CD14-positive monocyte (primary cell): Measurements from ENCODE around the gene FAM221B. TPM values are rescaled to one million over a fixed set of nuclear protein-coding genes. Genes with fewer than 3 reads are reported as not detected.
A peak's percentile ranks its signal among the peaks of the same experiment; 100 is the strongest.

Experiments used
- DNase-seq, 3 donors: peaks; one replicate each; pipeline ENCODE4 v3.0.0-alpha.2; 2011 to 2022
- H2AFZ ChIP-seq: 2 replicates; pipeline ENCODE4 v1.6.0; 2012; ENCODE audit warnings: mild to moderate bottlenecking, low read depth, low read length, inconsistent platforms; ENCODE audit not compliant: insufficient read depth, poor library complexity, severe bottlenecking
- H3K27ac ChIP-seq, 2 donors: 1 replicate in 1 of 2; 2 replicates in 1 of 2; pipeline ENCODE4 v1.5.1; 2012 to 2013; ENCODE audit warnings: low read length in 2 of 2, control low read depth in 1 of 2, inconsistent platforms in 1 of 2, low read depth in 1 of 2, mild to moderate bottlenecking in 1 of 2
- H3K27me3 ChIP-seq, 2 donors: one replicate each; pipeline versions ENCODE4 v1.6.0 to v1.6.1; 2011 to 2013; ENCODE audit warnings: low read length in 2 of 2; ENCODE audit not compliant: control insufficient read depth in 2 of 2, insufficient read depth in 2 of 2
- H3K36me3 ChIP-seq, 2 donors: replicated peaks in 1 of 2; 1 replicate in 1 of 2; 2 replicates in 1 of 2; pipeline versions ENCODE4 v1.5.1 to v1.6.1; 2012 to 2013; ENCODE audit warnings: low read length in 2 of 2, control low read depth in 1 of 2, inconsistent platforms in 1 of 2, mild to moderate bottlenecking in 1 of 2; ENCODE audit not compliant: insufficient read depth in 2 of 2, control insufficient read depth in 1 of 2
- H3K4me1 ChIP-seq, 2 donors: 1 replicate in 1 of 2; 2 replicates in 1 of 2; pipeline versions ENCODE4 v1.5.1 to v1.6.1; 2012 to 2013; ENCODE audit warnings: low read length in 2 of 2, control low read depth in 1 of 2, inconsistent platforms in 1 of 2, mild to moderate bottlenecking in 1 of 2, moderate library complexity in 1 of 2; ENCODE audit not compliant: insufficient read depth in 2 of 2, control insufficient read depth in 1 of 2
- H3K4me2 ChIP-seq: replicated peaks from 2 replicates; pipeline ENCODE3; 2012; ENCODE audit warnings: low read length, moderate library complexity, mild to moderate bottlenecking; ENCODE audit not compliant: poor library complexity, severe bottlenecking; ENCODE audit errors: extremely low read depth
- H3K4me3 ChIP-seq, 3 experiments: fragments of 200-600 bp in 1 of 3; sonication (generic) in 1 of 3; replicated peaks in 1 of 3; 1 replicate in 2 of 3; 2 replicates in 1 of 3; pipeline ENCODE4 v1.5.1; 2011 to 2013; ENCODE audit warnings: low read length in 3 of 3, mild to moderate bottlenecking in 3 of 3, control low read depth in 2 of 3, low read depth in 2 of 3, inconsistent platforms in 1 of 3, moderate library complexity in 1 of 3
- H3K79me2 ChIP-seq: 2 replicates; pipeline ENCODE4 v1.6.0; 2012; ENCODE audit warnings: mild to moderate bottlenecking, control low read depth, inconsistent platforms, low read length, moderate library complexity; ENCODE audit not compliant: insufficient read depth
- H3K9ac ChIP-seq: 2 replicates; pipeline ENCODE4 v1.6.0; 2017; ENCODE audit warnings: low read length, mild to moderate bottlenecking; ENCODE audit not compliant: insufficient read depth, poor library complexity, severe bottlenecking
- H3K9me3 ChIP-seq, 2 donors: replicated peaks in 1 of 2; 1 replicate in 1 of 2; 2 replicates in 1 of 2; pipeline versions ENCODE4 v1.5.1 to v1.6.1; 2012 to 2013; ENCODE audit warnings: low read length in 2 of 2, control low read depth in 1 of 2; ENCODE audit not compliant: control insufficient read depth in 1 of 2, insufficient read depth in 1 of 2
- H4K20me1 ChIP-seq: 2 replicates; pipeline ENCODE4 v1.6.0; 2012; ENCODE audit warnings: mild to moderate bottlenecking, low read length, control low read depth, moderate library complexity; ENCODE audit not compliant: insufficient read depth
- H3K27ac Mint-ChIP-seq, 7 donors: one replicate each; pipeline ENCODE4 v1.8.0; 2020; ENCODE audit warnings: mild to moderate bottlenecking in 7 of 7, mixed read lengths in 7 of 7, moderate library complexity in 6 of 7, inconsistent platforms in 2 of 7
- H3K27me3 Mint-ChIP-seq, 3 donors: one replicate each; pipeline ENCODE4 v1.8.0; 2021 to 2022; ENCODE audit warnings: low read depth in 3 of 3, mild to moderate bottlenecking in 3 of 3, mixed read lengths in 3 of 3, moderate library complexity in 3 of 3, inconsistent platforms in 1 of 3
- H3K36me3 Mint-ChIP-seq, 2 donors: one replicate each; pipeline ENCODE4 v1.8.0; 2020; ENCODE audit warnings: mixed read lengths in 2 of 2, inconsistent platforms in 1 of 2, mild to moderate bottlenecking in 1 of 2
- H3K4me1 Mint-ChIP-seq: one replicate; pipeline ENCODE4 v1.8.0; 2020; ENCODE audit warnings: mild to moderate bottlenecking, mixed read lengths
- H3K4me3 Mint-ChIP-seq, 2 donors: one replicate each; pipeline ENCODE4 v1.8.0; 2020; ENCODE audit warnings: mild to moderate bottlenecking in 2 of 2, mixed read lengths in 2 of 2, moderate library complexity in 1 of 2
- H3K9me3 Mint-ChIP-seq, 7 donors: one replicate each; pipeline ENCODE4 v1.8.0; 2020 to 2022; ENCODE audit warnings: mixed read lengths in 7 of 7, mild to moderate bottlenecking in 6 of 7, moderate library complexity in 6 of 7, inconsistent platforms in 2 of 7
- CTCF ChIP-seq: fragments of 200-600 bp; IDR thresholded peaks from one replicate; pipeline ENCODE4 v1.8.0; 2022; ENCODE audit warnings: antibody characterized with exemption, mild to moderate bottlenecking
- WGBS: methylation state at CpG from one replicate; pipeline ENCODE4 v1.1.5; 2013; ENCODE audit warnings: missing lambda C conversion rate; ENCODE audit not compliant: insufficient coverage; 5-methylcytosine and 5-hydroxymethylcytosine counted together
- intact Hi-C, 2 donors: fragments of 100-400 bp; cut with micrococcal nuclease; formaldehyde crosslinking; loops; one replicate each; pipeline versions ENCODE4 v1.15.0 to v1.15.1; 2023
- polyA plus RNA-seq, 3 donors: library from polyadenylated mRNA; depleted of rRNA in 1 of 3; unstranded in 2 of 3; stranded (reverse) in 1 of 3; fragments of 300-500 nt in 2 of 3; fragments of >200 nt in 1 of 3; fragmentation: Illumina TruSeq in 2 of 3; gene quantifications; 1 replicate in 2 of 3; 2 replicates in 1 of 3; pipeline ENCODE4 v1.2.3, GENCODE V29; 2012 to 2021

The FAM221B gene
- polyA plus RNA-seq, 3 donors, result 0.05 to 0.63 TPM; not detected in 1

DNA sequence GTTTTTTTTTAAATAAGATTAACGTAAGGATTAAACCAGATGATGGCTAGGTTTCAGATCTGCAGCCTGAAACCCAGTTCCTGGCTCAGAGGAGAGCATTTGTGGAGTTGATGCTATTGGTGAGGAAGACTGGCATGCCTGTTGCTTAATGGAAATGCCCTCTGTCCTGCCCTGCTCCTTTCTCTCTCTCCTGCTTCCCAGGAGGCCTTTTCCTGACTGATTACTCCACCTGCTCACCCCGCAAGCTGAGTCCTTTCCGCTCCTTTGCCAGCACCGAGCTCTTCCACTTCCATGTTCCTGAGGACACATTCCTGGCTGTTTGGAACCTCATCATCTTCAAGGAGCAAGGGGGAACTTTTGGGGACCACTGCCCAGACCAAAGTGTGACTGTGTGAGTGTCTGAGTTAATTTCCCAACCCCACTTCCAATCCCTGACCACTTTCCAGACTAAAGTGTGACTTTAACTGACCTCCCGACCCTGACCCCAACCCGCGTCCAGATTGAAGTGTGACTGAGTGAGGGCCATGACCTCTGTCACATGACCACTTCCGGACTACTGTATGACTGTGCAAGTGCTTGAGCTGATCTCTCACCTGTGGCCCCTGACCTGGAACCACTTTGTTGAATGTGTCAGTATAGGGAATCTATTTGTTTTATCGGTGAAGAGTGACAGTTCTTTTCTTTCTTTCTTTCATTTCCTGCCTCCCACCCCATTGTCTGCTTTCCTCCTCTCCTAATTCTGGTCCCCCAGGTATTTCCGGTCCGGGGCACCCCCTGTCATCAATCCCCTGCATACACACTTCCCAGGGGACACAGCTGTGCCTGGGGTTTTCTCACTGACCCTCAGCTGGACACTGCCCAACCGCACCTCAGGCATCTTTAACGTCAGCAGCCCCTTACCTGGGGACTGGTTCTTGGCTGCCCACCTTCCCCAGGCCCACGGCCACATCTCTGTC is 6.0 kb upstream of the FAM221B start:
- H3K27ac ChIP-seq, result peak overlapping the region in 1 of 2 donors; percentile 42
- H3K79me2 ChIP-seq, result peaks cover 4% of the 10 kb centered on the region
- no peaks in the 10 kb centered on the region for H3K9me3 ChIP-seq
- peak overlapping the region; percentile 67 for H3K4me2 ChIP-seq
- TF ChIP-seq CTCF, result no peak
- Mint-ChIP-seq H3K4me3 (peak overlapping the region in 1 of 2 donors; percentile 78), H3K36me3 (peaks cover 27 to 29% of the 10 kb centered on the region in 2 donors), H3K27ac (peak overlapping the region in 6 of 7 donors; percentile 30 to 93 (median 62)), H3K4me1 (peaks cover 85% of the 10 kb centered on the region), H3K27me3 (peaks cover 16 to 31% (median 18%) of the 10 kb centered on the region in 3 donors), H3K9me3 (peaks cover 0 to 2% (median 0%) of the 10 kb centered on the region in 7 donors)
- H3K27me3 ChIP-seq, result no peaks in the 10 kb centered on the region
- WGBS, result 86% methylated on average over 11 of the region's 14 CpGs
- no peaks in the 10 kb centered on the region for H3K36me3 ChIP-seq
- no peak overlapping the region for H3K9ac ChIP-seq
- H2AFZ ChIP-seq, result no peak overlapping the region
- H4K20me1 ChIP-seq, result no peaks in the 10 kb centered on the region
- H3K4me1 ChIP-seq, result peaks cover 67 to 70% of the 10 kb centered on the region in 2 donors
- intact Hi-C loops, result no loop called here
- H3K4me3 ChIP-seq, result peak overlapping the region in 1 of 3 experiments; percentile 39
- DNase-seq, result no peak

DNA sequence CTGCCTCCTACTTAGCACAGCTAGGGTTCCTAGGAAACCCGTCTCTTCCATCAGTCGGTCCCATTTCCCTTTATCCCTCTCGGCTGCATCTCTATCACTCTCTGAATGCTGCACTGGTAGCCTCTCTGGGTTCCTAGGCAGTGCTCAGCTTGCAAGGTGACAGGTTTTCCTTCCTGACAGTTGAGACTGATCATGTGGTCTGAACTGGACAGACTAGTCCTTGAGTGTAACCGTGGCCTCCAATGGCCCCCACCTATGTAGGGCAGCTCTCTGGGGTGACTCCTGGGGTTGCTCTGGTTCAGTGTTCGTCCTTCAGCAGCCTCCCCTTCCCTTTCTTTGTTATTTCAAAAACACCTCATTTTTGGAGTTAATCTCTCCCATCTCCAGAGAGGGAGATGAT is 4.3 kb upstream of the FAM221B start:
- no peaks in the 10 kb centered on the region for H3K9me3 ChIP-seq
- H3K27ac ChIP-seq, result peak overlapping the region in 1 of 2 donors; percentile 42
- peak overlapping the region in 1 of 2 donors; percentile 78 for H3K4me3 Mint-ChIP-seq
- peaks cover 74 to 80% of the 10 kb centered on the region in 2 donors for H3K4me1 ChIP-seq
- H3K9ac ChIP-seq, result no peak overlapping the region
- intact Hi-C loops, result no loop called here
- H3K4me3 ChIP-seq, result peak overlapping the region in 1 of 3 experiments; percentile 39
- no peak for TF ChIP-seq CTCF
- H3K4me1 Mint-ChIP-seq, result peaks cover 84% of the 10 kb centered on the region
- H3K9me3 Mint-ChIP-seq, result no peaks in the 10 kb centered on the region
- H3K4me2 ChIP-seq, result no peak overlapping the region
- H3K27ac Mint-ChIP-seq, result peak overlapping the region in 1 of 7 donors; percentile 50
- H3K27me3 Mint-ChIP-seq, result peaks cover 11 to 20% (median 12%) of the 10 kb centered on the region in 3 donors
- WGBS, result 77% methylated on average over 4 of the region's 5 CpGs
- H3K36me3 ChIP-seq, result no peaks in the 10 kb centered on the region
- peaks cover 14 to 15% of the 10 kb centered on the region in 2 donors for H3K36me3 Mint-ChIP-seq
- no peaks in the 10 kb centered on the region for H3K27me3 ChIP-seq
- peaks cover 4% of the 10 kb centered on the region for H3K79me2 ChIP-seq
- H4K20me1 ChIP-seq, result no peaks in the 10 kb centered on the region
- H2AFZ ChIP-seq, result no peak overlapping the region
- no peak for DNase-seq
